A549 (cell line): ENCODE results near the gene ZBTB42. TPM values are rescaled to one million over a fixed set of nuclear protein-coding genes. Genes with fewer than 3 reads are reported as not detected.

Source experiments
- ATAC-seq, 2 experiments: fragments of 200-7000 bp in 1 of 2; fragments of >200 bp in 1 of 2; cut with Nextera tagmentation in 1 of 2; cut with Tn5 transposase in 1 of 2; 3 replicates each; pipeline versions ENCODE4 v1.8.0 to v1.9.1; 2018 to 2020; ENCODE audit warnings: mild to moderate bottlenecking in 1 of 2, moderate library complexity in 1 of 2
- CTCF ChIA-PET: fragments of 300-600 bp; sonication (Branson Sonifier 250); formaldehyde crosslinking; extraction: SDS; loops from one replicate; lab custom pipeline; 2021; ENCODE audit warnings: antibody characterized with exemption, inconsistent platforms; lab: Yijun Ruan, JAX
- POLR2A ChIA-PET: fragments of 350-600 bp; formaldehyde crosslinking; extraction: SDS; loops from one replicate; lab custom pipeline; 2021; ENCODE audit warnings: antibody characterized with exemption, inconsistent platforms; lab: Yijun Ruan, JAX
- DNase-seq, 2 experiments: peaks; one replicate each; pipeline versions ENCODE4 v3.0.0 to v3.0.0-alpha.2; 2011 to 2016; ENCODE audit warnings: low read depth in 1 of 2, low spot score in 1 of 2
- FAIRE-seq: peaks from 2 replicates; lab custom pipeline; 2011; peaks lifted over from hg19 to GRCh38; lab: Jason Lieb, UNC
- H3K27ac ChIP-seq, 2 experiments: fragments of >200 bp; sonication (Bioruptor Twin); formaldehyde crosslinking; 3 replicates each; pipeline ENCODE4 v1.5.1; 2016 to 2017
- H3K4me1 ChIP-seq: fragments of >200 bp; sonication (Bioruptor Twin); formaldehyde crosslinking; 3 replicates; pipeline ENCODE4 v1.6.1; 2016
- H3K4me2 ChIP-seq: fragments of >200 bp; sonication (Bioruptor Twin); formaldehyde crosslinking; 3 replicates; pipeline ENCODE4 v1.6.1; 2016
- H3K4me3 ChIP-seq: fragments of >200 bp; sonication (Bioruptor Twin); formaldehyde crosslinking; 3 replicates; pipeline ENCODE4 v1.5.1; 2016
- H3K9me3 ChIP-seq: fragments of >200 bp; sonication (Bioruptor Twin); formaldehyde crosslinking; 3 replicates; pipeline ENCODE4 v1.6.1; 2016
- CBX2 ChIP-seq: fragments of 200-600 bp; sonication (generic); IDR thresholded peaks from 2 replicates; pipeline ENCODE4 v1.6.1; 2016; ENCODE audit warnings: low read depth, mild to moderate bottlenecking, borderline replicate concordance
- CBX8 ChIP-seq: fragments of 200-600 bp; sonication (generic); IDR thresholded peaks from 2 replicates; pipeline ENCODE4 v1.6.1; 2016
- CEBPB ChIP-seq, 2 experiments: fragments of >200 bp in 1 of 2; sonication (Bioruptor Twin) in 1 of 2; formaldehyde crosslinking in 1 of 2; IDR thresholded peaks; 2 replicates each; pipeline ENCODE4 v1.6.1; 2012 to 2016
- CHD2 ChIP-seq: fragments of 150-350 bp; IDR thresholded peaks from 2 replicates; pipeline ENCODE4 v1.6.1; 2014; ENCODE audit warnings: low read length; ENCODE audit not compliant: partially characterized antibody
- E2F6 ChIP-seq: IDR thresholded peaks from 2 replicates; pipeline ENCODE4 v1.6.1; 2012; ENCODE audit warnings: low read depth, borderline replicate concordance
- EHMT2 ChIP-seq: fragments of 200-600 bp; sonication (generic); IDR thresholded peaks from 2 replicates; pipeline ENCODE4 v1.6.1; 2016; ENCODE audit warnings: antibody characterized with exemption, low read depth, mild to moderate bottlenecking, moderate library complexity
- ESRRA ChIP-seq: fragments of 150-350 bp; IDR thresholded peaks from 2 replicates; pipeline ENCODE4 v1.6.1; 2014; ENCODE audit warnings: mild to moderate bottlenecking, low read length, borderline replicate concordance
- FOSL2 ChIP-seq, 2 experiments: fragments of 450-650 bp in 1 of 2; fragments of >200 bp in 1 of 2; sonication (Bioruptor Twin) in 1 of 2; formaldehyde crosslinking; IDR thresholded peaks; 2 replicates each; pipeline versions ENCODE4 v1.5.0 to v1.6.1; 2016 to 2020; ENCODE audit warnings: mild to moderate bottlenecking in 1 of 2, moderate library complexity in 1 of 2
- HES2 ChIP-seq: fragments of >200 bp; sonication (Bioruptor Twin); formaldehyde crosslinking; IDR thresholded peaks from 2 replicates; pipeline ENCODE4 v1.6.1; 2016
- HEYL ChIP-seq: fragments of 250-450 bp; sonication (Bioruptor Pico); IDR thresholded peaks from 2 replicates; pipeline ENCODE4 v1.8.0; 2021; ENCODE audit warnings: mild to moderate bottlenecking, moderate library complexity
- HOXA7 ChIP-seq: fragments of 250-450 bp; sonication (Bioruptor Pico); IDR thresholded peaks from 2 replicates; pipeline ENCODE4 v1.5.0; 2020; ENCODE audit warnings: mild to moderate bottlenecking, moderate library complexity
- HOXB13 ChIP-seq: fragments of 250-450 bp; sonication (Bioruptor Pico); IDR thresholded peaks from 2 replicates; pipeline ENCODE4 v1.5.0; 2020; ENCODE audit warnings: low read depth, mild to moderate bottlenecking, moderate library complexity
- HOXB5 ChIP-seq: fragments of 250-450 bp; sonication (Bioruptor Pico); IDR thresholded peaks from 2 replicates; pipeline ENCODE4 v1.5.0; 2020; ENCODE audit warnings: mild to moderate bottlenecking, moderate library complexity
- JUN ChIP-seq, 2 experiments: fragments of >200 bp; sonication (Bioruptor Twin); formaldehyde crosslinking; IDR thresholded peaks; 2 replicates in 1 of 2; 3 replicates in 1 of 2; pipeline ENCODE4 v1.6.1; 2016 to 2017
- JUNB ChIP-seq: fragments of >200 bp; sonication (Bioruptor Twin); formaldehyde crosslinking; IDR thresholded peaks from 2 replicates; pipeline ENCODE4 v1.6.1; 2016
- KDM1A ChIP-seq: fragments of 200-600 bp; sonication (generic); IDR thresholded peaks from 2 replicates; pipeline ENCODE4 v1.6.1; 2016; ENCODE audit warnings: low read depth, mild to moderate bottlenecking
- MAZ ChIP-seq: fragments of 150-350 bp; IDR thresholded peaks from 2 replicates; pipeline ENCODE4 v1.6.1; 2014; ENCODE audit warnings: antibody characterized with exemption, low read depth, low read length, borderline replicate concordance
- NPAS2 ChIP-seq: fragments of 250-450 bp; sonication (Bioruptor Pico); IDR thresholded peaks from 2 replicates; pipeline ENCODE4 v1.8.0; 2022; ENCODE audit warnings: mild to moderate bottlenecking, moderate library complexity, borderline replicate concordance
- NR3C1 ChIP-seq: fragments of >200 bp; sonication (Bioruptor Twin); formaldehyde crosslinking; IDR thresholded peaks from 3 replicates; pipeline ENCODE4 v1.6.1; 2017
- PHF8 ChIP-seq: fragments of 200-600 bp; sonication (generic); IDR thresholded peaks from 2 replicates; pipeline ENCODE4 v1.6.1; 2016; ENCODE audit warnings: low read depth, mild to moderate bottlenecking, antibody characterized with exemption, moderate library complexity, borderline replicate concordance
- POLR2A ChIP-seq: IDR thresholded peaks from 2 replicates; pipeline ENCODE4 v1.6.1; 2012; ENCODE audit warnings: mild to moderate bottlenecking, low read length
- POLR2AphosphoS2 ChIP-seq: conservative IDR thresholded peaks from 2 replicates; pipeline ENCODE4 v1.6.1; 2012; ENCODE audit warnings: low read length, improper control_type of control experiment, inconsistent platforms
- RAD21 ChIP-seq, 2 experiments: fragments of >200 bp in 1 of 2; sonication (Bioruptor Twin) in 1 of 2; formaldehyde crosslinking in 1 of 2; IDR thresholded peaks in 1 of 2; conservative IDR thresholded peaks in 1 of 2; 2 replicates in 1 of 2; 3 replicates in 1 of 2; pipeline ENCODE4 v1.6.1; 2012 to 2018; ENCODE audit warnings: inconsistent platforms in 1 of 2
- RCOR1 ChIP-seq: fragments of 150-350 bp; IDR thresholded peaks from 2 replicates; pipeline ENCODE4 v1.6.1; 2014; ENCODE audit warnings: antibody characterized with exemption, low read length, low read depth
- SMC3 ChIP-seq: fragments of >200 bp; sonication (Bioruptor Twin); formaldehyde crosslinking; IDR thresholded peaks from 3 replicates; pipeline ENCODE4 v1.6.1; 2018; ENCODE audit warnings: inconsistent platforms
- SREBF2 ChIP-seq: fragments of 450-650 bp; IDR thresholded peaks from 2 replicates; pipeline ENCODE4 v1.6.1; 2014; ENCODE audit warnings: mild to moderate bottlenecking, moderate library complexity
- TFCP2L1 ChIP-seq: fragments of 250-450 bp; sonication (Bioruptor Pico); IDR thresholded peaks from 2 replicates; pipeline ENCODE4 v1.5.0; 2021; ENCODE audit warnings: mild to moderate bottlenecking
- USF2 ChIP-seq: fragments of 450-650 bp; IDR thresholded peaks from 2 replicates; pipeline ENCODE4 v1.6.1; 2014; ENCODE audit warnings: antibody characterized with exemption
- ZC3H11A ChIP-seq: fragments of 450-650 bp; IDR thresholded peaks from 2 replicates; pipeline ENCODE4 v1.6.1; 2014; ENCODE audit warnings: antibody characterized with exemption, mild to moderate bottlenecking
- ZFP36 ChIP-seq: fragments of 450-650 bp; IDR thresholded peaks from 2 replicates; pipeline ENCODE4 v1.6.1; 2014; ENCODE audit warnings: borderline replicate concordance; ENCODE audit not compliant: partially characterized antibody
- ZNF302 ChIP-seq: fragments of 250-450 bp; sonication (Bioruptor Pico); IDR thresholded peaks from 2 replicates; pipeline ENCODE4 v1.9.0; 2021; ENCODE audit warnings: inconsistent platforms, mild to moderate bottlenecking, moderate library complexity
- ZSCAN20 ChIP-seq: fragments of 250-450 bp; sonication (Bioruptor Pico); IDR thresholded peaks from 2 replicates; pipeline ENCODE4 v1.8.0; 2022; ENCODE audit warnings: mild to moderate bottlenecking, moderate library complexity
- WGBS: methylation state at CpG from one replicate; pipeline ENCODE4 v1.1.6; 2017; ENCODE audit errors: missing lambda C conversion rate; 5-methylcytosine and 5-hydroxymethylcytosine counted together
- polyA plus RNA-seq, 4 experiments: library from polyadenylated mRNA; depleted of rRNA in 3 of 4; stranded (reverse); fragments of >200 nt; fragmentation: RNase III in 1 of 4; extraction: RNeasy Plus Mini Kit Qiagen cat#74134 plus additional on column Dnase treatment in 1 of 4; gene quantifications; 2 replicates in 3 of 4; 3 replicates in 1 of 4; pipeline ENCODE4 v1.2.3, GENCODE V29; 2011 to 2017

The ZBTB42 gene
- polyA plus RNA-seq, 2 of the 4 experiments (the other 2 are of a cell fraction), result 1.6 to 2.6 TPM

- POLR2A ChIA-PET, result no interaction called here
- CTCF ChIA-PET, result interaction anchor here (1.0 to 6.1 kb wide), 6 partner anchors 8 to 34 kb away, joined by 3 to 48 read pairs (median 4); no protein-coding TSS in a partner anchor
- FAIRE-seq (no peak), ATAC-seq (no peak), DNase-seq (no peak)
- Histone ChIP-seq H3K4me1 (peaks cover 37% of the 10 kb centered on the region), H3K27ac (peak overlapping the region in 1 of 2 experiments; percentile 2; a peak in 1 of 6 replicates), H3K4me3 (no peak overlapping the region), H3K4me2 (no peak overlapping the region; the same call in 2 of the 3 replicates), H3K9me3 (no peaks in the 10 kb centered on the region)
- 92% methylated on average over 15 of the region's 25 CpGs for WGBS
- no peak for TF ChIP-seq ZSCAN20 (CRISPR knock-in tag)
- TF ChIP-seq JUN (IDR thresholded peaks at IDR 0.05), result no peak
- no peak for TF ChIP-seq HOXA7
- TF ChIP-seq HES2, result no peak
- TF ChIP-seq ZNF302 (CRISPR knock-in tag), result no peak
- TF ChIP-seq ZC3H11A, result no peak
- no peak for TF ChIP-seq POLR2AphosphoS2
- no peak for TF ChIP-seq SREBF2
- TF ChIP-seq EHMT2, result no peak
- no peak for TF ChIP-seq USF2
- TF ChIP-seq KDM1A, result no peak
- TF ChIP-seq FOSL2 (IDR thresholded peaks at IDR 0.05), result no peak
- no peak for TF ChIP-seq FOSL2 (CRISPR knock-in tag; IDR thresholded peaks at IDR 0.05)
- TF ChIP-seq TFCP2L1, result no peak
- TF ChIP-seq CEBPB (IDR thresholded peaks at IDR 0.05), result no peak
- no peak for TF ChIP-seq CHD2
- TF ChIP-seq PHF8, result no peak
- TF ChIP-seq HOXB13 (CRISPR knock-in tag), result no peak
- no peak for TF ChIP-seq HEYL (CRISPR knock-in tag)
Measured at GRCh38 chr14:104792101-104792884, 8.6 kb upstream of the ZBTB42 start.

GRCh38 chr14:104792945-104793702, 7.8 kb upstream of the ZBTB42 start:
- no peak for FAIRE-seq
- Histone ChIP-seq H3K9me3 (no peaks in the 10 kb centered on the region), H3K27ac (no peak overlapping the region; a peak in 1 of 6 replicates), H3K4me1 (peaks cover 41% of the 10 kb centered on the region), H3K4me2 (peak overlapping the region; percentile 89), H3K4me3 (no peak overlapping the region)
- ChIA-PET CTCF (interaction anchor here (1.0 to 6.1 kb wide), 4 partner anchors 24 to 33 kb away, joined by 3 to 48 read pairs (median 7); no protein-coding TSS in a partner anchor), POLR2A (no interaction called here)
- no peak for ATAC-seq
- TF ChIP-seq SREBF2 (no peak), ZFP36 (peak; percentile 60)
- no peak for DNase-seq
- WGBS, result 92% methylated on average over 15 of the region's 16 CpGs

GRCh38 chr14:104793703-104793959, 7.3 kb upstream of the ZBTB42 start:
- Histone ChIP-seq H3K4me3 (no peak overlapping the region), H3K4me1 (peaks cover 41% of the 10 kb centered on the region), H3K4me2 (peak overlapping the region; percentile 89), H3K27ac (peak overlapping the region in 1 of 2 experiments; percentile 98; a peak in 3 of 6 replicates), H3K9me3 (no peaks in the 10 kb centered on the region)
- CTCF ChIA-PET, result interaction anchor here (1.1 to 2.0 kb wide), 3 partner anchors 18 to 25 kb away, joined by 3 to 10 read pairs (median 5); no protein-coding TSS in a partner anchor
- 100% methylated on average over 1 of the region's 2 CpGs for WGBS
- POLR2A ChIA-PET, result no interaction called here
- no peak for DNase-seq
- no peak for ATAC-seq
- TF ChIP-seq CHD2, result no peak
- TF ChIP-seq E2F6, result no peak
- no peak for TF ChIP-seq RAD21 (conservative IDR thresholded peaks at IDR 0.05 in 1 of 2, IDR thresholded peaks at IDR 0.05 in 1 of 2)
- TF ChIP-seq NPAS2, result no peak
- TF ChIP-seq NR3C1, result no peak
- no peak for TF ChIP-seq RCOR1
- no peak for TF ChIP-seq ESRRA
- no peak for TF ChIP-seq CBX2
- no peak for TF ChIP-seq HEYL (CRISPR knock-in tag)
- no peak for TF ChIP-seq ZC3H11A
- no peak for TF ChIP-seq HOXA7
- no peak for TF ChIP-seq HOXB5 (CRISPR knock-in tag)
- TF ChIP-seq CBX8, result no peak
- no peak for TF ChIP-seq PHF8
- TF ChIP-seq JUNB, result no peak
- TF ChIP-seq SMC3, result no peak
- no peak for TF ChIP-seq KDM1A
- no peak for TF ChIP-seq MAZ
- TF ChIP-seq POLR2A, result no peak
- FAIRE-seq, result no peak
